KG1 (cell line): ENCODE data around the gene OPCML.

Source experiments
- DNase-seq: peaks from one replicate; lab custom pipeline; 2025; lab: John Stamatoyannopoulos, UW

Gene OPCML

DNA sequence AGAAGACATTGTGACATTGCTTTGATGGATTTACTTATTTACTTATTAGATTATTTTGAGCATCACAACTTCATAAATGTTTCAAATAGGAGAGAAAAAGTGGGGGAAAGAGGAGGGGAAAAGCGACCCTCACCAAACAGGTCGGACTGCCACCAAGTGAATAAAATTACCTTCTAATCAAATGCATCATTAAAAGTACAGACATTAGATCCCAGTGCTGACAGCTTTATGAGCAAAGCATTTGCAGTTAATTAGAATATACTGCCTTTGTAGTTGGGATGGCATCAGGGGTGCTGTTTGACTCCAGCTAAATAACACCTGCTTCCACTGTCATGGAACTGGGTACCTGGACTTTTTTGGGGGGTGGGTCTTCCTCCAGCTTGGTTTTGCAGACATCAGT, 299.6 kb downstream of the OPCML start:
- DNase-seq, result no peak

DNA sequence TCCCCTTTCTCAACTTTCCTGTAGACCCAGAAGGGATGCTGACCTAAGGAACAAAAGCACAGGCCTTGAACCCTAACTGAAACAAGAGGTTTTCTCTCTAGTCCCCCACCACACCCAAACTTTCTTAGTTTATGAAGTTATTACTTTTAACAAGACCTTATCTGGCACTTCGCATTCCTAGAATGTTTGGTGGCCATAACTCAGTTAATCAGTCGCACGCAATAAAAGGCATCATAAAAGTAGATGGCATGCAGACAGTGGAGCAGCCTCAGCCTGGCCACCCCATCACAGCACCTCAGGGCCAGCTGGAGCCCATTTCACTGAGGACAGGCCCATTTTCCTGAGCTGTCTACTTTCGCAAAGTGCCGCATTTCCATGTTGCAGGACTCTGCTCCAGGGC, 301.9 kb downstream of the OPCML start:
- no peak for DNase-seq

DNA sequence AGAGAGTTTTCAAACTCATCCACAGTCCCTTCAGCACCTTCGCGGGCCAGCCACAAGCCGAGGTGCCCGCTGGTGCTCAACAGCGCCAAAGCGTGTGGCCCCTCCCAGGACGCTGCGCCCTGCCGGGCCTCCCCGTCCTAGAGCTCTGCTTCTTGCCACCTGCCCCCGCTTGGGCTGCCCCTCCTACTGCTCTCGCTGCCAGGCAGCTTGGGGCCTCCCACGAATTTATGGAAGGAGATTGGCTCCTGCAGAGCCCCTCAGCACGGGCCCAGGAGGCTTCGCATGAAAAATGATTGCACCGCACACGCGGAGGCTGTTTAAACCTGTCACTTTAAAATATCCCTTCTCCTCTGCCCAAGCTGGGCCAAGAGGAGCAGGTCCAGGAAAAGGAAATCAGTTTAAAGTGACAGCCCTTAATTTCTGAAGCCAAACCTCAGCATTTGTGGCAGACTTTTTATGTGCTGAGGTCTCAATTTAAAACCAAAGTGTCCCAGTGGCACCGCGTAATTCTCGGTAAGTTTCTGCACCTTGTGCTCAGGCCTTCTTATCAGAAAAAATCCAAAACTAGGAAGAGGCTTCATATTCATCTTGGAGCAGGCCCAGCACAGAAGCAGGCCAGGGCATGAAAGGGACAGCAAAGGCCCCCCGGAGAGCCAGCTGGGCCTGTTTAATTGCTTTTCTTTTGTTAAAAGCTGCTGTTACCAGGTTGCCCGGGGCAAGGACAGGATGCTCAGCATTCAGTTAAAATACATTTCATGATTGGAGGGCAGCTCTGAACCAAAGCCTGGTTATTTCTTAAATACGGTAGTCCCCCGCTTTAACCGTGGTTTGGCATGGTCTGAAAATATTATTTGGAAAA, 303.6 kb downstream of the OPCML start:
- DNase-seq, result no peak

DNA sequence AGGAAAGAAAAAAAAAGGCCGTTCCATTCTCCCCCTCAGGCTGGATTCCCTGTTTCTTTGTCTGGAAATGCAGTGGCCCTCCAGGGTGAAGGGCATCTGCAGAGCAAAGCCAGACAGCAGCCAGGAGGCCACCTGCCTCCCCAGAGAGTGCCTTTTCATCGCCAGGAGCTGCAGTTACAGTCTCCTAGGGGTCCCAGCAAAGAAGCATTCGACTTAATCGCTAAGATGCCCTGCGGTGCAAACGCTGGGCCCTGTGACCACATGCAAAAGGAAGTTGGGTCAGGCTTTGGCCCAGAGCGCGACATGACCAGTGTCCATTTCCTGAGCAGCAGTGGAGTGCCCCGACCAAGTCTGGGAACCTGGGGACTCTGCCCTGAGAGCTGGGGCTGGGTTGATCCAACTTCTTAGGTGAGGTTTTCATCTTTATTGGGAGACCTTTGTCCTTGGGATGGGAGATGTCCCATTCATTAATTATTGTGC, 304.6 kb downstream of the OPCML start:
- DNase-seq, result no peak

DNA sequence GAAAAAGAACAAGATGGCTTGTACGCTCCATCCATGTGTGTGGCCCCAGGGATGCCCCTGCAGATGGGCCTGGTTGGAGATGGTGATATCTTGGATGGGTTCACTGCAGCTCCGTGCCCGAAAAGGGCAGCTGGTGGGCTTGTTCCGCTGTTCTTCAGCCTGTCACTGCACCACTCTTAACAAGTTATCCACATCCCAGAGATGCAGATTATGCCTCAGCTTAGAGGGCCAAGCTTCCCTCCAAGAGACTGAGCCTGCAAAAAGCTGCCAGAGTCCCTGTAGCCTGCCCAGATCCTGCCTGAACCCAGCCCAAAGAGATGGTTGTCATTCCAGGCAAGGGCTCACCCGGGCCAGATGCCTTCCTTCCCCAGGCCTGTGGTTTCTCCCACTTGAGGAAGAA, 308.0 kb downstream of the OPCML start:
- no peak for DNase-seq

DNA sequence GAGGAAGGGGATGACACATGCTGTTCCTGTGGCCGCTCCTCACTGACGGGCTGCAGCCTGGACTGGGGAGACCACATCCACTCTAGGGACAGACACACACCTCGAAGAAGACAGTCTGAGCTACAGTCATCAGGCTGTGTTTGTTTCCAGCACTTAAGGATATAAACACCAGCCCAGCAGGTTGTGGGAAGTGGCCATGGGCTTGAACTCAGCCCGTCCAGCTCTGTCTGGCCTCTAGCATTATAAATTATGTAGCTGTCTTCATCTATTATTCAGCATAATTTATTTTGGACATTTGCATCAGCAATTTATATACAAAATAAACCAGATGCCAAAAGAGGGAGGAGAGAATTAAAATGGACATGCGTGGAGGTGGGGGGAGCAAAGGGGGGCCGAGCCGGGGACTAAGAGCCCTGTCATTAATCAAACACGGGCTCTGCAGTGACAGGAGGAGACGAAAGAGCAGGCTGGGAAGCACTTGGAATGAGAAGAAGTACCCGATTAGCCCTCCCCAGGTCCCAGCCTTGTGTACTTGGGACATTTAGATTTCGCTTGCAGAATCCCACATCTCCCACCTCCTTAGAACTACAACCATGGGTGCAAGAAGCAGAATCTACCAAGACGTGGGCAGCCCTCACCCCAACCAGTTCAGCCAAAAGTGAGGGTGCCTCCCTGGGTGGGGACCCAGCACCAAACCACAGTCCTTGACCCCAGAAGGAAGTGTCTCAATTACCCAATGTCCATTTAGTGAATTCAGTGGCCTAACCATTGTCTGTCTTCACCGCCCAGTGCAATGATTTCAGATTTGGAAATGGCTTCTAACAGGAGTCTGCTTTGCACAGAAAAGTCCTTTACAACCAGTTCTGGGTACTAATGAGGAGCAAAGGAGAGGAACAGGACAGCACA, 309.6 kb downstream of the OPCML start:
- no peak for DNase-seq

DNA sequence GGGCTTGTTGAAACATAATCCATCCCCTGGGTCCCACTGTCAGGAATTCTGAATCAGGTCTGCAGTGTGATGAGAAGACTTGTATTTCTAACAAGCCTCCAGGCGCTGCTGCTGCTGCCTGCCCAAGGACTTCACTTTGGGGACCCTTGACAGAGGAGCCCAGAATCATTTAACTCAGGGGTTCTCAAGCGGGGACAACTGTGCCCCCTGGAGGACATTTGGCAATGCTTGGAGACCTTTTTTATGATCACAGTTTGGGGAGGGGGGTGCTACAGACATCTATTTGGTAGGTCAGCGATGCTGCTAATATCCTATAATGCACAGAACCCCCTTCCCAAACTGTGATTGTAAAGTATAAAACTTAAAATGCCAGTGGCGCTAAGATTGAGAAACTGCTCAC, 312.8 kb downstream of the OPCML start:
- DNase-seq, result no peak

DNA sequence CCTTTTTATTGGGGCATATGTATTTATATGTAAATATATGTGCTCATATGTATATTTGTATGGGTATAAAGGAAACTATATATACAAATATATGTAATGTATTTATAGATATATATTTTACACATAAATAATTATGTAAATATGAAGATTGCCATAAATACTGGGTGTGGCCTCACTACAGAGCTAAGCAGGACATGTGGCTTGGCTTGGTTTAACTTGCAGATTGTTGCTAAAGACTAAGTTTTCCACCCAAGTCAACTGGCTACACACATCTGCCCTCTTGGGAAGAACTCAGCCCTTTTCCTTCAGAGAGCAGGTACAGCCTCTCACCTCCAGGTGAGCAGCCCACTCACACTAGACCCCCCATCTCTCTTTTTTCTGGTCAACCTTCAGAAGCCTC, 315.5 kb downstream of the OPCML start:
- DNase-seq, result no peak

DNA sequence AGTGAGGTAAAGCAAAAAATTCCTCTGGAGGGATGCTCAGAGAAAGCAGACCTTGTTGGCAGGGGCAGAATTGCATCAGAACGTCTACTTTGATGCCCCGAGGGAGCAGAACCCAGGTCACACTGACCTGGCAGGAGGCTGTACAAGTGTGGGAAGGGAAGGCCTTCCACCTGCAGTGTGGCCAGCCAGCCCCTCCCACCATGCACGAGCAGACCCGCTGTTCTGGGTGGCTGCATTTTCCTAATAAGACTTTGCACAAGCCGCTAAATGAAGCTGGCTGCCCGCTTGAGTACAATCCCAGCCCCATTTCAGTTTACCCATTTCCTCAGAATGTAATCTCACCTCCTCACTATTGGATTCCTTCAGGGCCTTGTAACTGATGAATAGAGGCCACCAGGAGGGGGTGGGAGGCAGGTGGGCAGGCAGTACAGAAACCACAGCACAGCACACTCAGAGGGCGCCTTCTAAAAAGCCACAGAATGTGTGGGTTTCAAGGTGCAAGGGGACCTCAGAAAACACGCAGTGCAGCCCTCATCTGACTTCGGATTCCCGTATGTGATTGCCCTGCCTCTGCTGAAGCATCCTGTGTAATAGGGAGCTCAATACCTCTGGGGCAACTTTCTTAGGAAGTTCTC, 316.6 kb downstream of the OPCML start:
- DNase-seq, result no peak

DNA sequence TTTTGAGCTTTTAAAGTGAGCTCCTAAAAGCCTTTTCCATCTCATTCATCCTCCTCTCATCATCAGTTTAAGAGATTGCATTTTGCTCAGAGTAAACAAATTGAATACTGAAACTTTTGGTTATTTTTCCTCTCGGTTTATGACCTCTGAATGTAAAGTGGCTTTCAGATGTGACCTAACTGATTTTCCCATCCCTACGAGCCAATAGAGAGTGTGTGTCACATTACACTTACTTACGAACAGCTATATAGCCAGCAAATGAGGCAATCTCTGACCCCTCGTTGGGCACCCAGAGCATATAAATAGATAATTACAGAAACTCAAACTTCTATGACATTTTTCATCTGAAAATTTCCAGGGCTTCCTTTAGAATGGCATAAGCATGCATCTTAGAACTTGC, 317.7 kb downstream of the OPCML start:
- DNase-seq, result no peak

DNA sequence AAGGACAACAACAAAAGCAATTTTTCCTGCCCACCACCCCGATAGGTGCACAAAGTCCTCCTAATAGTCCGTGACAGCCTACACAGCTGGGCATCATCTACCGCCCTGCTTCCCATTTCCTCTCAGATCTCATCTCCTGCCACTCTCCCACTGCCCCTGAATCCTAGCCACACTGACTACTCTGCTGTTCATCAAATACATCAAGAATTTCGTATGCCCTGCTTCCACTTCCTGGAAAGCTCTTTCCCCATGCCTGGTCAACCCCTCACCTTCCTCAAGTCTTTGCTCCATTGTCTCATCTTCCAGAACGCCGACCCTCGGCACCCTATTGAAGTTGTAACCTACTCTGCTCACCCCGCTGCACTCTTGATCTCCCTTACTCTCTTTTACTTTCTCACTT, 320.1 kb downstream of the OPCML start:
- DNase-seq, result no peak

DNA sequence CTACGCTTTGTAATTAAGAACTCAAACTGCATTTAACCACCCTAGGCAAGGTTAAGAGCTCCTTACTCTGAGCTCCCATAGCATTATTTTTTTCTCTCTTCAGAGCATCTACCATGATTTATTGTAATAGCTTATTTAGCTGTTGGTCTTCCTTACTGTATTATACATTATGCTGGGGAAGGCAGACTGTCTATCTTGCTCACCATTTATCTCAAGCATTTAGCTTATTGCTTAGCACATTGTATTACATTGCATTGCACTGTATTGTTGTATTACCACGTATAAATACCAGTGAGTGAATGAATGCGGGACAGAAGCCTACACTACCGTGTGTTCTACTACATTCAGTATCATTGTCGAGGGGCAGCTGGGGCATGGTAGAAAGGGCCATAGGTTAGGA, 324.3 kb downstream of the OPCML start:
- DNase-seq, result no peak

DNA sequence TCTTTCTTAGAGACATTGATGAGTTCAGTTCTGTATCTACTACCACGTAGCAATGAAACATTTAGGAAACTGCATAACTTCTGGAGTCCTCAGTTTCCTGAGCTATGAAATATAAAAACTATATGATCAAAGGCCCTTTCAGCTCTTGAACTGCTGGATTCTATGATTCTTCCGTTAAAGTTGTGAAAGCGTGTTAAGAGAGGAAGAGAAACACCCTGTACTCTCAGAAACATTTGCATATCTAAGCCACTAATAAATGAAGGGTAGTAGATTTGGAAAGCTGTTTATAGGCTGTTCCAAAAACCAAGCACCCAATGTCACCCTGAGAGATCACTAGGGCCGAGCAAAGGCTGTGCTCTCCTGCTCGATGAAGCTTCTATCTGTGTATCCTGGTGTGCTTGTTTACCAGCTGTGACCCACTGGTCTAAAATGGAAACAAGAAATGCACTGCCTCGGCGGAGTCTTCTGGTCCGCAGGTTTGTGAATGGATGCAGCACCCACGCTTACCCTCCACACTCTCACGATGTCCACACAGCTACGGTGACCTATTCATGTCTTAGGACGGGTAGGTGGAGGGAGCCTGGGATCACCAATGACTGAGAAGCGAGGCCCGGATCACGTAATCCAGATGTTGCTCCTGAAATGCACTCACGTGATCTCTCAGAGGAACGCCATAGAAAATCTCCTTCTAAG, 325.8 kb downstream of the OPCML start:
- no peak for DNase-seq

DNA sequence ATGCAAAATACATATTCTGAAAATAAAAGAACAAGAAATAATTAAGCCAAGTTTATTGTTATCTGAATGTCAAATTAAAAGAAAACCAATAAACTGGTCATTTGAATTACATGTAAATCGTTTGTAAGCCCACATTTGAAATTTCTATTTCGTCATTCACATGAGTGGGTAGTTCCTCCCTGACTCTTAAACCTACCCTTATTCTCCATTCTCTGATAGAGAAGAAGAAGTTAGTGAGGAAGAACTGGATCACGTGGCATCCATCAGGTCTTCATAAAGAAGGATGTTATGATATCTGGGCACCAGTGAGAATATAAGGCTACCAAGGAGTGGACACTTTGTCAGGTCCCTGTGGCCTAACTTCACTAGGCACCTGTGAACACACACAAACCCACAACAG, 328.1 kb downstream of the OPCML start:
- no peak for DNase-seq

DNA sequence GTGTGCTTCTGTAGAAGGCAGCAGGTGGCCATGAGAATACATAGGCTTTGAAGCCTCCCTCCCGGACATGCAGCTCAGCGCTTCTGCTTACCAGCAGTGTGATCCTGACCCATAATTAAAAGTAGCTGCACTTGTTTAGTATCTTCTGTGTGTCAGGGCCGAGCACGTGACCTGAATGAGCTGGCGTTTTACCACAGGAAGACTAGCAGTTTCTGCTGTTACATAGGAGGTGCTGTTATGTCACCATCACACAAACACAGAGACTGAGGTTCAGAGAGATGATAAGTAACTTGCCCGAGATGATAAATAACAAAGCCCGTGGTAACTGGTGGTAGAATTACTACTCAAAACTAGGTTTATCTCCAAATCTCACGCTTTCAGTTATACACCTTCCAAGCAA, 329.5 kb downstream of the OPCML start:
- no peak for DNase-seq

DNA sequence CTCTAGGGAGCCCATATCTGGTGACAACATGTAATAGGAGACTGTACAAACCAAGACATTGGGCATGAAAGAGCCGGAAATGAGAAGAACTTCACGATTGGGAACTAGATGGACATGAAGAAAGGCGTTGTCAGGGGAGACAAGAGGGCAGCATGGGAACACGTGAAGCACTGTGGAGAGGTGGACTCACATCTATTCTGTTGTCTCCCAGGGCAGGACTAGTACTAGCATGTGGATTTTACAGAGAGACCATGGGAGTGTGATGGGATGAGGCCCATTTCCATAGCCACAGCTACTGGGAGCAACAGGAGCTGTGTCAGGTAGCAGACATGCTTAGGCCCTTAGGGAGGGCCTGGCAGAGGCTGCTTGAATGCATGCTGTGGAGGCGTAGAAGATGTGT, 333.9 kb downstream of the OPCML start:
- DNase-seq, result no peak

DNA sequence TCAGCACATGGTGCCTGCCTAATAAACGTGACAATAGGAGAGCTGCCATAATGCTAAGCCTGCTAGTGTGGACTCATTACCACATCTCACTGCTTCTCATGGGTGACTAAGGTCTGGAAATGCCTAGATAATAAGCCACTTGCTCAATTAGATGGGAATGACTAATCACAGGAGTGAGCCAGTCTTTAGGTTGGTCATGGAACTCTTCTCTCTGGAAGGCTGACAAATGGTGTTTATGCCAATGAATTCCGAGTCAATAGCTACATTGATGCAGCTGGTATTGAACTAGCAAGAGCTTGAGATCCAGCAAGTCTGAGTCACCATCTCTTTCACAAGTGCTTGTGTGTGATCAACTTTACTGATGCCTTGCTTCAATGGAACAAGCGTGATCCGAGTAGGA, 334.9 kb downstream of the OPCML start:
- no peak for DNase-seq

DNA sequence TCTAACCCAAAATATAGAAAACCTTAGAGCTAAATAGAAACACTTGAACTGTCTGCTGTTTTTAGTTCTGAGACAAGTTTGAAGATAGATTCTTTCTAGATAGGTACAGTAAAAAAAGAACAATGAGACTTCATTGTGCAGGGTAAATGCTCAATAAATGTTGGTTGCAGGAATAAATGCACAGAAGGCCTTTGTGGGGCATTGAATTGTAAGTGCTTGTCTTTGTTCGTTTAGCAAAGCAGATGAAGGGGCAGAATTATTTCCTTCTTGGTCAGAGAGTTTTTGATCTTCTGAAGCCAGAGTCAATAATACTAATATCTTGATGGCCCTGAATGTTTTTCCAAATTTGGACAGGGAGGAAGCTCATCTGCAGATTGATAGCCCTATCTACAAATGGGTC, 340.4 kb downstream of the OPCML start:
- no peak for DNase-seq

DNA sequence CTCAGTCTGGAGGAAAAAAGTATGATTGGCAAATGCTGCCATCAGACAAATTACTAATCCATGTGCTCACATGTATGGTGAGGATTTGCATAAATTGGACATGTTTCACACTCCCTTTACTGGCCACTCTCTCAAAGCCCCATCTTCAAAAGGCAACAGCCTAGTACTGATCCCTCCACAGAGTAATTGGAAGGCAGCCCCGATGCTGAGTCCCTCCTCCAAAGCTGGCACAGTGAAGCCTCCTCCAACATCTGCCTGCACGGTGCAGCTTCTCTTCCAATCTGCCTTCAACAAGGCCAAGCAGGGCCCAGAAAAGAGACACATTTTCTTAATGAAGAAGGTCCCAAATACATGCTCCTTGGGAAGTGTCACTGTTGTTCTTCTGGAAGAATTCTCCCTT, 350.6 kb downstream of the OPCML start:
- no peak for DNase-seq

DNA sequence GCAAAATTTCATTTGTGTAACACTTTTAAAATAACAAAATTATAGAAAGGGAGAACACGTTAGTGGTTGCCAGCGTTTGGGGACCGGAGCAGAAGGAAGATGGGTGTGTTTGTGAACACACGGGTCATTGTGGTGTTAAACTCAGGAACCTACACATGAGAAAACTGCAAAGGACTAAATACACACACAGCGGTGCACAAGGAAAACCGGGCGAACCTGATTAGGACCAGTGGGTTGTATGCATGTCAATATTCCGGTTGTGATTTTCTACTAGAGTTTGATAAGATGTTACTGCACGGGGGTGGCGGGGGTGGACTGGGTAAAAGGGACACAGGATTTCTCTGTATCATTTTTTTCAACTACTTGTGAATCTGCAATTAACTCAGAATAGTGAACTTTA, 351.2 kb downstream of the OPCML start:
- DNase-seq, result no peak

DNA sequence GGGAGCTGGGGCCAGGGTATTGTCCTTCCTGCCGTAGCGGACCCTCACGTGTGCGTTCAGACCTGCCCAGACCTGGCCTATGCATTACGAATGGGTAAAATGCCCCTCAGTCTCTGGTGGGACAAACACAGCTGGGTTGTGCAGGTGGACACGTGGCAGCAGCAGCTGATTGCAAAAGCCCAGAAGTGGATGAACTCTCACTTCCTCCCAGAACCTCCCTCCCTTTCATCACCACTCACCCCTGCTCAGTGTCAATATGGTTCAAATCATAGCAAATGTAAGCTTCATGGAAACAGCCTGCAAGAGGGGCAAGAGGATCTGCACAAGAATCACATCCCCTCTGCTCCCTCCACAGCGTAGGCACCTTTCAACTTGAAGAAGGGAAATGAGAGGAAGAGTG, 352.1 kb downstream of the OPCML start:
- DNase-seq, result no peak

DNA sequence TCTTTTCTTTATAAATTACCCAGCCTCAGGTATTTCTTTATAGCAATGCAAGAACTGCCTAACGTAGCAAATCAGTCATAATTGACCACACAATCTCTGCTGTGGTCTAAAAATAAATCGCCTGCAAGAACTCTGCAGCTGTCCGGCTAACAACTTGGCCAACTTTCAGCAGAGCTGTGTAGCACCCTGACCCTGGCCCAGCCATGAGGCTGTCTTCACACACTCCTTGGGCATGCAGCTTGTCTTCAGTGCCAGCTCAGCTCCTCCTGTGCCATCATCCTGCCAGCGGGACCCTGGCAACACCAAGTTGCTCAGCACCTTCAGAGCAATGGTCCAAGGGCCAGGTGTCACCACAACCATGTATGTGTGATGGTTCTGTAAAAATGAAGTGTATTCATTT, 355.6 kb downstream of the OPCML start:
- no peak for DNase-seq
